IMR-90 (cell line): ENCODE measurements around the gene CRIM1. TPM values are rescaled to one million over a fixed set of nuclear protein-coding genes. Genes with fewer than 3 reads are reported as not detected.

ENCODE experiments used
- ATAC-seq: fragments of 200-7000 bp; cut with Tn5 transposase; 2 replicates; pipeline ENCODE4 v1.9.1; 2020; ENCODE audit warnings: low read depth, mild to moderate bottlenecking, moderate library complexity
- BruUV-seq: library from RNA; stranded (reverse); fragments of 400-500 nt; replicated peaks from 2 replicates; lab custom pipeline; 2021; lab: Mats Ljungman, UMichigan
- CTCF ChIA-PET: fragments of 300-600 bp; formaldehyde crosslinking; extraction: SDS; loops from one replicate; lab custom pipeline; 2021; ENCODE audit warnings: antibody characterized with exemption; lab: Yijun Ruan, JAX
- POLR2A ChIA-PET: fragments of 300-600 bp; sonication (Branson Sonifier 250); formaldehyde crosslinking; loops from one replicate; lab custom pipeline; 2022; ENCODE audit warnings: antibody characterized with exemption; ENCODE audit not compliant: unreplicated experiment; lab: Charles Lee
- DNase-seq: peaks from one replicate; pipeline ENCODE4 v3.0.0; 2013
- H2AFZ ChIP-seq: replicated peaks from 2 replicates; pipeline ENCODE3; 2013; ENCODE audit warnings: low read length, mild to moderate bottlenecking; ENCODE audit not compliant: poor library complexity
- H2AK5ac ChIP-seq: 2 replicates; pipeline ENCODE4 v1.6.1; 2013; ENCODE audit warnings: low read depth, low read length, inconsistent platforms
- H2AK9ac ChIP-seq: replicated peaks from 2 replicates; pipeline ENCODE3; 2013; ENCODE audit warnings: mild to moderate bottlenecking, low read depth, low read length, moderate library complexity; ENCODE audit not compliant: poor library complexity
- H2BK120ac ChIP-seq: 2 replicates; pipeline ENCODE4 v1.6.1; 2013; ENCODE audit warnings: low read depth, low read length, inconsistent platforms
- H2BK15ac ChIP-seq: 3 replicates; pipeline ENCODE4 v1.6.1; 2013; ENCODE audit warnings: low read depth, low read length, inconsistent platforms
- H2BK20ac ChIP-seq: 2 replicates; pipeline ENCODE4 v1.6.1; 2013; ENCODE audit warnings: low read depth, mild to moderate bottlenecking, inconsistent platforms, low read length, moderate library complexity
- H2BK5ac ChIP-seq: 2 replicates; pipeline ENCODE4 v1.6.1; 2013; ENCODE audit warnings: mild to moderate bottlenecking, low read depth, low read length, inconsistent platforms; ENCODE audit not compliant: poor library complexity, severe bottlenecking
- H3K14ac ChIP-seq: replicated peaks from 2 replicates; pipeline ENCODE4 v1.6.1; 2013; ENCODE audit warnings: low read depth, low read length, inconsistent platforms
- H3K18ac ChIP-seq: 2 replicates; pipeline ENCODE4 v1.6.1; 2013; ENCODE audit warnings: low read depth, low read length, control low read depth
- H3K23ac ChIP-seq: 2 replicates; pipeline ENCODE4 v1.6.1; 2013; ENCODE audit warnings: low read depth, low read length, inconsistent platforms
- H3K27ac ChIP-seq: 2 replicates; pipeline ENCODE4 v1.5.1; 2013; ENCODE audit warnings: mild to moderate bottlenecking, control low read depth, low read length; ENCODE audit not compliant: insufficient read depth
- H3K27me3 ChIP-seq: 2 replicates; pipeline ENCODE4 v1.6.1; 2013; ENCODE audit warnings: low read length; ENCODE audit not compliant: control insufficient read depth, insufficient read depth
- H3K36me3 ChIP-seq: 2 replicates; pipeline ENCODE4 v1.6.1; 2013; ENCODE audit warnings: low read length, mixed read lengths; ENCODE audit not compliant: control insufficient read depth, insufficient read depth
- H3K4ac ChIP-seq: 2 replicates; pipeline ENCODE4 v1.6.1; 2013; ENCODE audit warnings: low read depth, low read length, inconsistent platforms
- H3K4me1 ChIP-seq: 2 replicates; pipeline ENCODE4 v1.6.1; 2013; ENCODE audit warnings: low read length, mixed read lengths; ENCODE audit not compliant: control insufficient read depth, insufficient read depth
- H3K4me2 ChIP-seq: 2 replicates; pipeline ENCODE4 v1.6.1; 2013; ENCODE audit warnings: low read depth, mild to moderate bottlenecking, control low read depth, low read length, moderate library complexity
- H3K4me3 ChIP-seq: 2 replicates; pipeline ENCODE4 v1.5.1; 2013; ENCODE audit warnings: low read depth, mild to moderate bottlenecking, control low read depth, low read length, moderate library complexity; ENCODE audit not compliant: insufficient read depth
- H3K56ac ChIP-seq: 2 replicates; pipeline ENCODE4 v1.6.1; 2013; ENCODE audit warnings: low read length, inconsistent platforms; ENCODE audit not compliant: insufficient read depth; ENCODE audit errors: extremely low read depth
- H3K79me1 ChIP-seq, 2 experiments: 2 replicates each; pipeline ENCODE4 v1.6.1; 2013; ENCODE audit warnings: low read length in 2 of 2, inconsistent platforms in 1 of 2, low read depth in 1 of 2
- H3K9ac ChIP-seq: 2 replicates; pipeline ENCODE4 v1.6.1; 2013; ENCODE audit warnings: low read depth, low read length, control low read depth
- H3K9me1 ChIP-seq: 2 replicates; pipeline ENCODE4 v1.6.1; 2013; ENCODE audit warnings: low read length, inconsistent platforms; ENCODE audit not compliant: insufficient read depth
- H3K9me3 ChIP-seq: 2 replicates; pipeline ENCODE4 v1.6.1; 2013; ENCODE audit warnings: low read length; ENCODE audit not compliant: control insufficient read depth, insufficient read depth
- H4K20me1 ChIP-seq: 2 replicates; pipeline ENCODE4 v1.6.1; 2013; ENCODE audit warnings: low read length, inconsistent platforms; ENCODE audit not compliant: insufficient read depth
- H4K5ac ChIP-seq: 2 replicates; pipeline ENCODE4 v1.6.1; 2013; ENCODE audit warnings: mild to moderate bottlenecking, low read depth, low read length, control low read depth
- H4K8ac ChIP-seq, 2 experiments: 2 replicates each; pipeline ENCODE4 v1.6.1; 2013; ENCODE audit warnings: low read depth in 2 of 2, low read length in 2 of 2, control low read depth in 1 of 2, inconsistent platforms in 1 of 2
- H4K91ac ChIP-seq: 2 replicates; pipeline ENCODE4 v1.6.1; 2013; ENCODE audit warnings: low read depth, low read length, inconsistent platforms; ENCODE audit not compliant: insufficient read depth
- BHLHE40 ChIP-seq: fragments of 150-350 bp; IDR thresholded peaks from 2 replicates; pipeline ENCODE4 v1.6.1; 2016; ENCODE audit warnings: mild to moderate bottlenecking, low read depth, low read length
- CEBPB ChIP-seq: IDR thresholded peaks from 2 replicates; pipeline ENCODE4 v1.6.1; 2012; ENCODE audit warnings: low read depth, low read length, improper control_type of control experiment
- CHD1 ChIP-seq: IDR thresholded peaks from 2 replicates; pipeline ENCODE4 v1.6.1; 2012; ENCODE audit warnings: low read depth, low read length, improper control_type of control experiment
- MAFK ChIP-seq: IDR thresholded peaks from 2 replicates; pipeline ENCODE4 v1.6.1; 2012; ENCODE audit warnings: low read depth, low read length, improper control_type of control experiment
- MAZ ChIP-seq: IDR thresholded peaks from 2 replicates; pipeline ENCODE4 v1.6.1; 2012; ENCODE audit warnings: low read depth, mild to moderate bottlenecking, low read length, improper control_type of control experiment, moderate library complexity, borderline replicate concordance
- MXI1 ChIP-seq: IDR thresholded peaks from 2 replicates; pipeline ENCODE4 v1.6.1; 2012; ENCODE audit warnings: low read depth, mild to moderate bottlenecking, low read length, moderate library complexity, borderline replicate concordance
- POLR2A ChIP-seq: IDR thresholded peaks from 2 replicates; pipeline ENCODE4 v1.6.1; 2012; ENCODE audit warnings: mild to moderate bottlenecking, low read depth, low read length
- RAD21 ChIP-seq: IDR thresholded peaks from 2 replicates; pipeline ENCODE4 v1.6.1; 2012; ENCODE audit warnings: low read length, improper control_type of control experiment
- RFX5 ChIP-seq: IDR thresholded peaks from 2 replicates; pipeline ENCODE4 v1.8.0; 2012; ENCODE audit warnings: low read depth, mild to moderate bottlenecking, low read length, moderate library complexity
- SMC3 ChIP-seq: fragments of 150-350 bp; IDR thresholded peaks from 2 replicates; pipeline ENCODE4 v1.6.1; 2016; ENCODE audit warnings: low read depth, mild to moderate bottlenecking, antibody characterized with exemption, low read length, moderate library complexity
- WGBS, 2 experiments: methylation state at CpG; one replicate each; pipeline versions ENCODE4 v1.1.5 to v1.1.7; 2013; ENCODE audit warnings: missing lambda C conversion rate in 2 of 2; ENCODE audit not compliant: insufficient read length in 1 of 2; ENCODE audit errors: extremely low coverage in 2 of 2; 5-methylcytosine and 5-hydroxymethylcytosine counted together
- dilution Hi-C: fragments of 300-500 bp; cut with HindIII; formaldehyde crosslinking; loops from one replicate; pipeline ENCODE4 v1.14.3; 2018; ENCODE audit warnings: low sequenced_read_pairs; ENCODE audit not compliant: unreplicated experiment
- in situ Hi-C: fragments of 300-500 bp; cut with MboI; formaldehyde crosslinking; loops from 3 replicates; pipeline ENCODE4 v1.14.3; 2019; ENCODE audit warnings: low sequenced_read_pairs, inconsistent platforms, mixed read lengths
- intact Hi-C: fragments of 100-400 bp; cut with micrococcal nuclease; formaldehyde crosslinking; loops from 2 replicates; pipeline ENCODE4 v1.10.0; 2022
- polyA plus RNA-seq, 3 experiments: library from polyadenylated mRNA; depleted of rRNA; stranded (reverse); fragments of >200 nt; gene quantifications; 2 replicates each; pipeline ENCODE4 v1.2.3, GENCODE V29; 2012; ENCODE audit warnings: low replicate concordance in 1 of 3
- total RNA-seq: library from RNA; depleted of rRNA; stranded (reverse); fragments of >200 nt; gene quantifications from 2 replicates; pipeline ENCODE4 v1.2.3, GENCODE V29; 2012
- TF ChIP-seq, protein P1 (sequence below): fragments of 150-350 bp; IDR thresholded peaks from 2 replicates; pipeline ENCODE4 v1.6.1; 2017; ENCODE audit warnings: mild to moderate bottlenecking, antibody characterized with exemption, low read length, low read depth

The CRIM1 gene
- total and polyA plus RNA-seq, 2 of the 4 experiments (the other 2 are of a cell fraction), result 285 to 490 TPM

DNA sequence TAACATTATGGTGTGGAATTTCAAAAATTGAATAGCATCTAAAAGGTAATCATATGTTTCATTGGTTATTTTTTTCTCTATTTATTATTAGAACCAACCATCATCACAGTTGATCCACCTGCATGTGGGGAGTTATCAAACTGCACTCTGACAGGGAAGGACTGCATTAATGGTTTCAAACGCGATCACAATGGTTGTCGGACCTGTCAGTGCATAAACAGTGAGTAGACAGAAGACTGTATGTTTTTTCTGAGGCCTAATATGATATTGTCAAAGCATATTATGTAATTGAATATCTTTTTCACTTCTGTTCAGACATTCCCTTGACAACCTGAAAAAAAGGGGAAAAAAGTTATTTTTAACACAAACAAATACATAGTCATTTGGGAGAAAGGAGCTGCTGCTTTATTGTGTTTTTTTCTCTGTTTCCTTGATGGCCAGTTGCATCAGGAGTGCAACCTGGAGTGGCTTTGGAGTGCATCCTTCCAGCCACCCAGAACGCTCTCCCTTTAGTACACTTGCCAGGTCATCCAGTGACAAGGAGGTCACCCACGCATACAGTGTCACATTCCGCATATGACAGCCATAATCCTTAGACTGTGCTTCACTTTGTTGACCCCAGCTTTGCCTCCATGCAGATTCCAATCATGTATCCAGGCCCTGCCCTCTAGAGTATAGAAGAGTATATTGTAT lies 143.7 kb downstream of the CRIM1 start:
- TF ChIP-seq CEBPB, result no peak
- TF ChIP-seq BHLHE40, result no peak
- TF ChIP-seq SMC3, result no peak
- TF ChIP-seq MXI1, result no peak
- TF ChIP-seq MAZ, result no peak
- TF ChIP-seq, protein P1, sequence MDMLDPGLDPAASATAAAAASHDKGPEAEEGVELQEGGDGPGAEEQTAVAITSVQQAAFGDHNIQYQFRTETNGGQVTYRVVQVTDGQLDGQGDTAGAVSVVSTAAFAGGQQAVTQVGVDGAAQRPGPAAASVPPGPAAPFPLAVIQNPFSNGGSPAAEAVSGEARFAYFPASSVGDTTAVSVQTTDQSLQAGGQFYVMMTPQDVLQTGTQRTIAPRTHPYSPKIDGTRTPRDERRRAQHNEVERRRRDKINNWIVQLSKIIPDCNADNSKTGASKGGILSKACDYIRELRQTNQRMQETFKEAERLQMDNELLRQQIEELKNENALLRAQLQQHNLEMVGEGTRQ, result no peak
- no peak for TF ChIP-seq MAFK
- TF ChIP-seq POLR2A, result no peak
- TF ChIP-seq CHD1, result no peak
- TF ChIP-seq RAD21, result no peak
- TF ChIP-seq RFX5, result no peak
- intact Hi-C loops, result no loop called here
- ChIA-PET CTCF (no interaction called here), POLR2A (no interaction called here)
- peaks cover 31% of the 10 kb centered on the region for H3K36me3 ChIP-seq
- H4K91ac ChIP-seq, result no peak overlapping the region
- no peak overlapping the region for H3K4me2 ChIP-seq
- no peak overlapping the region for H3K23ac ChIP-seq
- 0 out of 2 replicates have a peak overlapping the region, but pooled peaks have one; percentile 5 for H2AK5ac ChIP-seq
- H2BK20ac ChIP-seq, result no peak overlapping the region
- no peaks in the 10 kb centered on the region for H3K27me3 ChIP-seq
- no peak overlapping the region for H3K18ac ChIP-seq
- H2BK5ac ChIP-seq, result peak overlapping the region; percentile 27
- peak overlapping the region in 1 of 2 experiments; percentile 54; a peak in 1 of 4 replicates for H4K8ac ChIP-seq
- ATAC-seq (0 out of 2 replicates have a peak, but pooled peaks have one; percentile 33), DNase-seq (no peak)
- peaks cover 4% of the 10 kb centered on the region; the same call in 1 of the 2 replicates for H3K4me1 ChIP-seq
- H4K5ac ChIP-seq, result 0 out of 2 replicates have a peak overlapping the region, but pooled peaks have one; percentile 19
- H3K56ac ChIP-seq, result no peak overlapping the region
- in situ Hi-C loops, result no loop called here
- H2AFZ ChIP-seq, result no peak overlapping the region
- peaks cover 29 to 73% of the 10 kb centered on the region in 2 experiments for H3K79me1 ChIP-seq
- H2BK120ac ChIP-seq, result no peak overlapping the region
- H3K9me3 ChIP-seq, result no peaks in the 10 kb centered on the region
- no peak overlapping the region for H3K9ac ChIP-seq
- no peak overlapping the region for H3K4ac ChIP-seq
- no peak overlapping the region for H2AK9ac ChIP-seq
- H3K27ac ChIP-seq, result no peak overlapping the region; the same call in 1 of the 2 replicates
- peaks cover 4% of the 10 kb centered on the region; the same call in 1 of the 2 replicates for H3K9me1 ChIP-seq
- dilution Hi-C loops, result no loop called here
- 0 out of 2 replicates have a peak overlapping the region, but pooled peaks have one; percentile 77 for H3K14ac ChIP-seq
- no peak overlapping the region; the same call in 2 of the 3 replicates for H2BK15ac ChIP-seq
- no peak overlapping the region for H3K4me3 ChIP-seq
- WGBS, 2 experiments, result 80% methylated on average over 1 of the region's 6 CpGs; no CpG with 5 or more reads in 1 of the 2 experiments
- no TSS peak for BruUV-seq
- H4K20me1 ChIP-seq, result no peaks in the 10 kb centered on the region
